Smooth muscle cell (in vitro differentiated cells): ENCODE data around the gene FBXO24. TPM values are rescaled to one million over a fixed set of nuclear protein-coding genes. Genes with fewer than 3 reads are reported as not detected.
"Not testable (repeated sequence)": the region's sequence is repeated elsewhere in the genome, so short reads cannot be mapped to it uniquely, and the experiment has no call there.

Experiments used
- DNase-seq: peaks from one replicate; lab custom pipeline; 2025; ENCODE audit not compliant: unreplicated experiment; lab: John Stamatoyannopoulos, UW
- H2AFZ ChIP-seq: fragments of 200-600 bp; sonication (generic); 2 replicates; pipeline ENCODE4 v1.6.0; 2016; ENCODE audit warnings: antibody characterized with exemption, low read depth, mild to moderate bottlenecking
- H3F3A ChIP-seq: fragments of 200-600 bp; sonication (generic); 2 replicates; pipeline ENCODE4 v1.6.0; 2017; ENCODE audit warnings: antibody characterized with exemption, low read depth
- H3K27ac ChIP-seq: fragments of 200-600 bp; sonication (generic); 2 replicates; pipeline ENCODE4 v1.5.1; 2016; ENCODE audit warnings: low read depth, mild to moderate bottlenecking
- H3K27me3 ChIP-seq: fragments of 200-600 bp; sonication (generic); 2 replicates; pipeline ENCODE4 v1.6.1; 2016; ENCODE audit warnings: low read depth, mild to moderate bottlenecking
- H3K36me3 ChIP-seq: fragments of 200-600 bp; sonication (generic); 2 replicates; pipeline ENCODE4 v1.5.1; 2016; ENCODE audit warnings: low read depth
- H3K4me1 ChIP-seq: fragments of 200-600 bp; sonication (generic); 2 replicates; pipeline ENCODE4 v1.5.1; 2016; ENCODE audit warnings: low read depth
- H3K4me2 ChIP-seq: fragments of 200-600 bp; sonication (generic); 2 replicates; pipeline ENCODE4 v1.6.0; 2016; ENCODE audit warnings: mild to moderate bottlenecking
- H3K4me3 ChIP-seq: fragments of 200-600 bp; sonication (generic); 2 replicates; pipeline ENCODE4 v1.5.1; 2016; ENCODE audit warnings: mild to moderate bottlenecking
- H3K79me2 ChIP-seq: fragments of 200-600 bp; sonication (generic); 2 replicates; pipeline ENCODE4 v1.6.0; 2016; ENCODE audit warnings: low read depth, mild to moderate bottlenecking
- H3K9ac ChIP-seq: fragments of 200-600 bp; sonication (generic); 2 replicates; pipeline ENCODE4 v1.6.0; 2016; ENCODE audit warnings: low read depth
- H3K9me3 ChIP-seq: fragments of 200-600 bp; sonication (generic); replicated peaks from 2 replicates; pipeline ENCODE4 v1.5.1; 2016; ENCODE audit warnings: low read depth
- H4K20me1 ChIP-seq: fragments of 200-600 bp; sonication (generic); 2 replicates; pipeline ENCODE4 v1.6.0; 2016; ENCODE audit warnings: low read depth
- CTCF ChIP-seq: fragments of 200-600 bp; sonication (generic); IDR thresholded peaks from 2 replicates; pipeline ENCODE4 v1.5.1; 2017; ENCODE audit warnings: borderline replicate concordance, mild to moderate bottlenecking, antibody characterized with exemption; ENCODE audit not compliant: insufficient read depth, poor library complexity, severe bottlenecking
- WGBS: methylation state at CpG from one replicate; pipeline ENCODE4 v1.1.7; 2016; ENCODE audit warnings: low lambda C conversion rate; 5-methylcytosine and 5-hydroxymethylcytosine counted together
- polyA plus RNA-seq: library from polyadenylated mRNA; unstranded; fragments of >200 nt; fragmentation: Nextera tagmentation; extraction: Ambion mirVana; gene quantifications from 2 replicates; pipeline ENCODE4 v1.2.1, GENCODE V29; 2016
- total RNA-seq: library from RNA; depleted of rRNA; stranded (reverse); fragments of >200 nt; gene quantifications from 2 replicates; pipeline ENCODE4 v1.2.3, GENCODE V29; 2014

Gene FBXO24
- total and polyA plus RNA-seq, 2 experiments from 2014 or later = 0.22 to 0.61 TPM

- Histone ChIP-seq H3K4me1 (peaks cover 21% of the 10 kb centered on the region), H2AFZ (peak overlapping the region; percentile 52), H3K36me3 (no peaks in the 10 kb centered on the region), H4K20me1 (no peaks in the 10 kb centered on the region), H3K9ac (no peak overlapping the region), H3K9me3 (no peaks in the 10 kb centered on the region), H3K4me3 (no peak overlapping the region), H3K27me3 (no peaks in the 10 kb centered on the region), H3K79me2 (no peaks in the 10 kb centered on the region), H3K4me2 (peak overlapping the region; percentile 58), H3F3A (peaks cover 12% of the 10 kb centered on the region), H3K27ac (peak overlapping the region; percentile 86)
- 71% methylated on average over 10 of the region's 10 CpGs for WGBS
- no peak for DNase-seq
- TF ChIP-seq CTCF = no peak
These were observed 39.8 kb upstream of the FBXO24 start for GRCh38 chr7:100546129-100546925.

- no peak overlapping the region for H2AFZ ChIP-seq
- no peaks in the 10 kb centered on the region for H3K9me3 ChIP-seq
- no peak for TF ChIP-seq CTCF
- H3K9ac ChIP-seq = no peak overlapping the region
- no peaks in the 10 kb centered on the region for H3K36me3 ChIP-seq
- no peaks in the 10 kb centered on the region for H3K79me2 ChIP-seq
- DNase-seq = no peak
- no peak overlapping the region for H3K4me3 ChIP-seq
- peaks cover 21% of the 10 kb centered on the region for H3K4me1 ChIP-seq
- no peaks in the 10 kb centered on the region for H4K20me1 ChIP-seq
- peak overlapping the region; percentile 86 for H3K27ac ChIP-seq
- WGBS = 84% methylated on average over 9 of the region's 9 CpGs
- H3K4me2 ChIP-seq = no peak overlapping the region
- H3K27me3 ChIP-seq = no peaks in the 10 kb centered on the region
- peaks cover 12% of the 10 kb centered on the region for H3F3A ChIP-seq
These were observed 39.0 kb upstream of the FBXO24 start for GRCh38 chr7:100546926-100547800.

GRCh38 chr7:100547872-100548271, 38.3 kb upstream of the FBXO24 start:
- no peak overlapping the region for H3K9ac ChIP-seq
- H3F3A ChIP-seq = peaks cover 12% of the 10 kb centered on the region
- TF ChIP-seq CTCF = no peak
- H3K4me2 ChIP-seq = no peak overlapping the region
- H3K9me3 ChIP-seq = no peaks in the 10 kb centered on the region
- no peak overlapping the region for H3K4me3 ChIP-seq
- H3K4me1 ChIP-seq = peaks cover 21% of the 10 kb centered on the region
- H3K79me2 ChIP-seq = no peaks in the 10 kb centered on the region
- H3K27ac ChIP-seq = no peak overlapping the region
- no peaks in the 10 kb centered on the region for H3K27me3 ChIP-seq
- no peak overlapping the region for H2AFZ ChIP-seq
- H4K20me1 ChIP-seq = no peaks in the 10 kb centered on the region
- no peaks in the 10 kb centered on the region for H3K36me3 ChIP-seq
- DNase-seq = no peak
- 90% methylated on average over 2 of the region's 2 CpGs for WGBS

GRCh38 chr7:100548446-100548845, 37.7 kb upstream of the FBXO24 start:
- not testable (repeated sequence) for H3K27ac ChIP-seq, H3K4me3 ChIP-seq, DNase-seq, H3K36me3 ChIP-seq, H3K27me3 ChIP-seq, H4K20me1 ChIP-seq, H2AFZ ChIP-seq, H3K4me2 ChIP-seq, H3K9ac ChIP-seq, H3K79me2 ChIP-seq, H3K9me3 ChIP-seq
- H3K4me1 ChIP-seq = peaks cover 21% of the 10 kb centered on the region
- peaks cover 12% of the 10 kb centered on the region for H3F3A ChIP-seq
- WGBS = 84% methylated on average over 5 of the region's 5 CpGs
